GM19035 (cell line): Measurements from ENCODE around the gene ZNF366.

ENCODE experiments used
- ATAC-seq: cut with Tn5 transposase; IDR thresholded peaks from one replicate; pipeline ENCODE4 v1.9.1; 2021; ENCODE audit not compliant: unreplicated experiment

The ZNF366 gene

GRCh38 chr5:72441862-72442540 is 65.2 kb downstream of the ZNF366 start:
- ATAC-seq = no peak

- ATAC-seq = no peak
Observed at GRCh38 chr5:72441094-72441723, 66.0 kb downstream of the ZNF366 start.

- no peak for ATAC-seq
Observed at GRCh38 chr5:72440207-72440638, 67.0 kb downstream of the ZNF366 start.

- ATAC-seq = no peak
Observed at GRCh38 chr5:72439192-72439591, 68.0 kb downstream of the ZNF366 start.

- ATAC-seq = no peak
Observed at GRCh38 chr5:72438141-72438540, 69.1 kb downstream of the ZNF366 start.

GRCh38 chr5:72436796-72437471 is 70.3 kb downstream of the ZNF366 start:
- no peak for ATAC-seq

- no peak for ATAC-seq
Observed at GRCh38 chr5:72434781-72435437, 72.3 kb downstream of the ZNF366 start.

- no peak for ATAC-seq
Observed at GRCh38 chr5:72434056-72434780, 73.0 kb downstream of the ZNF366 start.

GRCh38 chr5:72433522-72433921 is 73.7 kb downstream of the ZNF366 start:
- ATAC-seq = no peak

GRCh38 chr5:72428669-72429068 is 78.5 kb downstream of the ZNF366 start:
- no peak for ATAC-seq

- ATAC-seq = no peak
Observed at GRCh38 chr5:72427488-72428437, 79.4 kb downstream of the ZNF366 start.

GRCh38 chr5:72427016-72427415 is 80.2 kb downstream of the ZNF366 start:
- no peak for ATAC-seq

- no peak for ATAC-seq
Observed at GRCh38 chr5:72426019-72426418, 81.2 kb downstream of the ZNF366 start.

GRCh38 chr5:72418271-72418670 is 88.9 kb downstream of the ZNF366 start:
- no peak for ATAC-seq

GRCh38 chr5:72417333-72418062 is 89.7 kb downstream of the ZNF366 start:
- no peak for ATAC-seq

GRCh38 chr5:72415616-72416325 is 91.4 kb downstream of the ZNF366 start:
- no peak for ATAC-seq

- no peak for ATAC-seq
Observed at GRCh38 chr5:72412283-72413055, 94.7 kb downstream of the ZNF366 start.
